ENCODE data around the gene SH2B2.

The SH2B2 gene

GRCh38 chr7:102318482-102318971 lies 31.9 kb downstream of the SH2B2 start:
- Histone ChIP-seq H3K4me2 (ENCODE audit: insufficient read depth, low read length) (no peak overlapping the region), H3K27ac (ENCODE audit: low read length) (no peak overlapping the region), H3K4me1 (ENCODE audit: insufficient read depth, low read length) (no peaks in the 10 kb centered on the region), H3K36me3 (ENCODE audit: insufficient read depth, low read length) (no peaks in the 10 kb centered on the region), H3K4me3 (ENCODE audit: low read depth in 1 of 2, low read length in 2 of 2) (no peak overlapping the region), H3K9me3 (ENCODE audit: insufficient read depth, low read length, severe bottlenecking) (no peaks in the 10 kb centered on the region), H3K79me2 (ENCODE audit: insufficient read depth, low read length) (no peaks in the 10 kb centered on the region), H3K9ac (ENCODE audit: low read depth, low read length) (no peak overlapping the region), H4K20me1 (ENCODE audit: insufficient read depth, low read length) (no peaks in the 10 kb centered on the region), H3K27me3 (ENCODE audit: insufficient read depth, low read length, poor library complexity) (no peaks in the 10 kb centered on the region), H2AFZ (ENCODE audit: low read depth, low read length) (no peak overlapping the region)
- no peak for TF ChIP-seq EZH2 (IDR thresholded peaks at IDR 0.05; ENCODE audit: borderline replicate concordance, low read depth, low read length, severe bottlenecking)
- TF ChIP-seq, protein P1, sequence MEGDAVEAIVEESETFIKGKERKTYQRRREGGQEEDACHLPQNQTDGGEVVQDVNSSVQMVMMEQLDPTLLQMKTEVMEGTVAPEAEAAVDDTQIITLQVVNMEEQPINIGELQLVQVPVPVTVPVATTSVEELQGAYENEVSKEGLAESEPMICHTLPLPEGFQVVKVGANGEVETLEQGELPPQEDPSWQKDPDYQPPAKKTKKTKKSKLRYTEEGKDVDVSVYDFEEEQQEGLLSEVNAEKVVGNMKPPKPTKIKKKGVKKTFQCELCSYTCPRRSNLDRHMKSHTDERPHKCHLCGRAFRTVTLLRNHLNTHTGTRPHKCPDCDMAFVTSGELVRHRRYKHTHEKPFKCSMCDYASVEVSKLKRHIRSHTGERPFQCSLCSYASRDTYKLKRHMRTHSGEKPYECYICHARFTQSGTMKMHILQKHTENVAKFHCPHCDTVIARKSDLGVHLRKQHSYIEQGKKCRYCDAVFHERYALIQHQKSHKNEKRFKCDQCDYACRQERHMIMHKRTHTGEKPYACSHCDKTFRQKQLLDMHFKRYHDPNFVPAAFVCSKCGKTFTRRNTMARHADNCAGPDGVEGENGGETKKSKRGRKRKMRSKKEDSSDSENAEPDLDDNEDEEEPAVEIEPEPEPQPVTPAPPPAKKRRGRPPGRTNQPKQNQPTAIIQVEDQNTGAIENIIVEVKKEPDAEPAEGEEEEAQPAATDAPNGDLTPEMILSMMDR (IDR thresholded peaks at IDR 0.05; ENCODE audit: borderline replicate concordance, extremely low read depth, low read length, poor library complexity, severe bottlenecking) = no peak
- DNase-seq (no peak), ATAC-seq (ENCODE audit: insufficient read depth, low read depth) (no peak; the same call in 2 of the 3 replicates)

- ATAC-seq (ENCODE audit: insufficient read depth, low read depth) (no peak), DNase-seq (no peak)
- H3K9me3 ChIP-seq (ENCODE audit: insufficient read depth, low read length, severe bottlenecking) = no peaks in the 10 kb centered on the region
- TF ChIP-seq, protein P1 (IDR thresholded peaks at IDR 0.05; ENCODE audit: borderline replicate concordance, extremely low read depth, low read length, poor library complexity, severe bottlenecking) = no peak
- TF ChIP-seq EZH2 (IDR thresholded peaks at IDR 0.05; ENCODE audit: borderline replicate concordance, low read depth, low read length, severe bottlenecking) = no peak
- no peak overlapping the region for H3K4me3 ChIP-seq (ENCODE audit: low read depth in 1 of 2, low read length in 2 of 2)
- H3K4me1 ChIP-seq (ENCODE audit: insufficient read depth, low read length) = no peaks in the 10 kb centered on the region
- H3K27me3 ChIP-seq (ENCODE audit: insufficient read depth, low read length, poor library complexity) = no peaks in the 10 kb centered on the region
- no peak overlapping the region for H3K4me2 ChIP-seq (ENCODE audit: insufficient read depth, low read length)
- no peak overlapping the region for H3K27ac ChIP-seq (ENCODE audit: low read length)
- no peaks in the 10 kb centered on the region for H3K79me2 ChIP-seq (ENCODE audit: insufficient read depth, low read length)
- H2AFZ ChIP-seq (ENCODE audit: low read depth, low read length) = no peak overlapping the region
- no peak overlapping the region for H3K9ac ChIP-seq (ENCODE audit: low read depth, low read length)
- H4K20me1 ChIP-seq (ENCODE audit: insufficient read depth, low read length) = no peaks in the 10 kb centered on the region
- H3K36me3 ChIP-seq (ENCODE audit: insufficient read depth, low read length) = no peaks in the 10 kb centered on the region
Measured at GRCh38 chr7:102319671-102320070, 33.0 kb downstream of the SH2B2 start.

GRCh38 chr7:102320181-102320580 lies 33.5 kb downstream of the SH2B2 start:
- ATAC-seq (ENCODE audit: insufficient read depth, low read depth) (no peak), DNase-seq (no peak)
- H3K9me3 ChIP-seq (ENCODE audit: insufficient read depth, low read length, severe bottlenecking) = no peaks in the 10 kb centered on the region
- H2AFZ ChIP-seq (ENCODE audit: low read depth, low read length) = no peak overlapping the region
- no peak for TF ChIP-seq EZH2 (IDR thresholded peaks at IDR 0.05; ENCODE audit: borderline replicate concordance, low read depth, low read length, severe bottlenecking)
- TF ChIP-seq, protein P1 (IDR thresholded peaks at IDR 0.05; ENCODE audit: borderline replicate concordance, extremely low read depth, low read length, poor library complexity, severe bottlenecking) = no peak
- no peaks in the 10 kb centered on the region for H3K79me2 ChIP-seq (ENCODE audit: insufficient read depth, low read length)
- H3K27me3 ChIP-seq (ENCODE audit: insufficient read depth, low read length, poor library complexity) = no peaks in the 10 kb centered on the region
- H3K4me3 ChIP-seq (ENCODE audit: low read depth in 1 of 2, low read length in 2 of 2) = no peak overlapping the region
- H4K20me1 ChIP-seq (ENCODE audit: insufficient read depth, low read length) = no peaks in the 10 kb centered on the region
- no peak overlapping the region for H3K4me2 ChIP-seq (ENCODE audit: insufficient read depth, low read length)
- H3K9ac ChIP-seq (ENCODE audit: low read depth, low read length) = no peak overlapping the region
- no peak overlapping the region for H3K27ac ChIP-seq (ENCODE audit: low read length)
- no peaks in the 10 kb centered on the region for H3K4me1 ChIP-seq (ENCODE audit: insufficient read depth, low read length)
- no peaks in the 10 kb centered on the region for H3K36me3 ChIP-seq (ENCODE audit: insufficient read depth, low read length)

Measured in DND-41 (cell line).